ENCODE measurements around the gene CHRM1.

CHRM1 gene

DNA sequence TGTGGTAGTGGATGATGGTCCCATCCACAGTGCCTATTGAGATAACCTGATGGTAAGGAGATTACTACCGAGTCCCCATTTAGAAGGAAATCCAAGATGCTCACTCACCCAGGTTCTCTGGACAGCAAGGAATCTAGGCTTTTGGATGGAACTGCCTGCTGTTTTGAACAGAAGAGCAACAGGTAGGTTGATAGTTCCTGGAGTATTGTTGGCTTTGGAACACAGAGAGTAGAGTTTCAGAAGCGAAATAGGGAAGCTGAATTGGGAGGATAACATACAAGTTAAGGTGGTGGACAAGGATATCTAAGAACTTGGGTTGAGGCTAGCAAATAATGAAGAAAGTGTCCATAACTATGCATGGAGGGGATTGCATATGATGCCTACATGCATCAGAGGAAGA is 36.0 kb upstream of the CHRM1 start:
- DNase-seq (ENCODE audit: low read depth in 1 of 2, low spot score in 1 of 2): no peak
- TF ChIP-seq POLR2AphosphoS5 (IDR thresholded peaks at IDR 0.05; ENCODE audit: low read depth) (no peak), GABPA (IDR thresholded peaks at IDR 0.05; ENCODE audit: low read depth) (no peak), SPI1 (IDR thresholded peaks at IDR 0.05; ENCODE audit: borderline replicate concordance, low read depth) (no peak)
- TF ChIP-seq, protein P1, sequence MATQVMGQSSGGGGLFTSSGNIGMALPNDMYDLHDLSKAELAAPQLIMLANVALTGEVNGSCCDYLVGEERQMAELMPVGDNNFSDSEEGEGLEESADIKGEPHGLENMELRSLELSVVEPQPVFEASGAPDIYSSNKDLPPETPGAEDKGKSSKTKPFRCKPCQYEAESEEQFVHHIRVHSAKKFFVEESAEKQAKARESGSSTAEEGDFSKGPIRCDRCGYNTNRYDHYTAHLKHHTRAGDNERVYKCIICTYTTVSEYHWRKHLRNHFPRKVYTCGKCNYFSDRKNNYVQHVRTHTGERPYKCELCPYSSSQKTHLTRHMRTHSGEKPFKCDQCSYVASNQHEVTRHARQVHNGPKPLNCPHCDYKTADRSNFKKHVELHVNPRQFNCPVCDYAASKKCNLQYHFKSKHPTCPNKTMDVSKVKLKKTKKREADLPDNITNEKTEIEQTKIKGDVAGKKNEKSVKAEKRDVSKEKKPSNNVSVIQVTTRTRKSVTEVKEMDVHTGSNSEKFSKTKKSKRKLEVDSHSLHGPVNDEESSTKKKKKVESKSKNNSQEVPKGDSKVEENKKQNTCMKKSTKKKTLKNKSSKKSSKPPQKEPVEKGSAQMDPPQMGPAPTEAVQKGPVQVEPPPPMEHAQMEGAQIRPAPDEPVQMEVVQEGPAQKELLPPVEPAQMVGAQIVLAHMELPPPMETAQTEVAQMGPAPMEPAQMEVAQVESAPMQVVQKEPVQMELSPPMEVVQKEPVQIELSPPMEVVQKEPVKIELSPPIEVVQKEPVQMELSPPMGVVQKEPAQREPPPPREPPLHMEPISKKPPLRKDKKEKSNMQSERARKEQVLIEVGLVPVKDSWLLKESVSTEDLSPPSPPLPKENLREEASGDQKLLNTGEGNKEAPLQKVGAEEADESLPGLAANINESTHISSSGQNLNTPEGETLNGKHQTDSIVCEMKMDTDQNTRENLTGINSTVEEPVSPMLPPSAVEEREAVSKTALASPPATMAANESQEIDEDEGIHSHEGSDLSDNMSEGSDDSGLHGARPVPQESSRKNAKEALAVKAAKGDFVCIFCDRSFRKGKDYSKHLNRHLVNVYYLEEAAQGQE (IDR thresholded peaks at IDR 0.05; ENCODE audit: insufficient replicate concordance, low read depth): no peak
- TF ChIP-seq, protein P2, sequence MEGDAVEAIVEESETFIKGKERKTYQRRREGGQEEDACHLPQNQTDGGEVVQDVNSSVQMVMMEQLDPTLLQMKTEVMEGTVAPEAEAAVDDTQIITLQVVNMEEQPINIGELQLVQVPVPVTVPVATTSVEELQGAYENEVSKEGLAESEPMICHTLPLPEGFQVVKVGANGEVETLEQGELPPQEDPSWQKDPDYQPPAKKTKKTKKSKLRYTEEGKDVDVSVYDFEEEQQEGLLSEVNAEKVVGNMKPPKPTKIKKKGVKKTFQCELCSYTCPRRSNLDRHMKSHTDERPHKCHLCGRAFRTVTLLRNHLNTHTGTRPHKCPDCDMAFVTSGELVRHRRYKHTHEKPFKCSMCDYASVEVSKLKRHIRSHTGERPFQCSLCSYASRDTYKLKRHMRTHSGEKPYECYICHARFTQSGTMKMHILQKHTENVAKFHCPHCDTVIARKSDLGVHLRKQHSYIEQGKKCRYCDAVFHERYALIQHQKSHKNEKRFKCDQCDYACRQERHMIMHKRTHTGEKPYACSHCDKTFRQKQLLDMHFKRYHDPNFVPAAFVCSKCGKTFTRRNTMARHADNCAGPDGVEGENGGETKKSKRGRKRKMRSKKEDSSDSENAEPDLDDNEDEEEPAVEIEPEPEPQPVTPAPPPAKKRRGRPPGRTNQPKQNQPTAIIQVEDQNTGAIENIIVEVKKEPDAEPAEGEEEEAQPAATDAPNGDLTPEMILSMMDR (IDR thresholded peaks at IDR 0.05; ENCODE audit: insufficient read depth, low read length): no peak
- Histone ChIP-seq H3K27ac (replicated peaks) (no peak overlapping the region), H3K27me3 (ENCODE audit: insufficient read depth, poor library complexity, severe bottlenecking) (no peaks in the 10 kb centered on the region), H3K4me3 (replicated peaks; ENCODE audit: insufficient read depth, low read length) (no peak overlapping the region)

DNA sequence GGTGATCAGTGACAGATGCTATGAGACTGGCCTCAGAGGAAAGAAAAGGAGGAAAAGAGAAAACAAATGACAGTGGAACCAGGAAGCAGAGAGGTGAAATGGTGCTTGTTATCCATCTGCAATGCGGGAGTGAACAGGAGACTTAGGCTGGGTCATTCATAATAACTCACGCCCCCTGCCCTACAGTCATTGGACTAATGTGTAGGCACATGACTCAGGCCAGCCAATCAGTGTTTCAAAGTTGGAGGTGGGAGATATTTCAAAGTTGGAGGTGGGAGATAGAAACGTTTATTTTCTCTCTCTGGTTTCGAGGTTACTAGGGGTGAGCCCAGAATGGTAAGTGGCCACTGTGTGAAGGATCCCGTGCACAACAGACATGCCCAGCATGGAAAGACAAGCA is 33.3 kb upstream of the CHRM1 start:
- no peak for DNase-seq (ENCODE audit: low read depth in 1 of 2, low spot score in 1 of 2)
- no peak overlapping the region for H3K4me3 ChIP-seq (replicated peaks; ENCODE audit: insufficient read depth, low read length)
- H3K27ac ChIP-seq (replicated peaks): no peak overlapping the region
- no peak for TF ChIP-seq GABPA (IDR thresholded peaks at IDR 0.05; ENCODE audit: low read depth)
- TF ChIP-seq POLR2AphosphoS5 (IDR thresholded peaks at IDR 0.05; ENCODE audit: low read depth): no peak
- TF ChIP-seq, protein P1 (IDR thresholded peaks at IDR 0.05; ENCODE audit: insufficient replicate concordance, low read depth): no peak
- TF ChIP-seq, protein P2 (IDR thresholded peaks at IDR 0.05; ENCODE audit: insufficient read depth, low read length): no peak
- TF ChIP-seq SPI1 (IDR thresholded peaks at IDR 0.05; ENCODE audit: borderline replicate concordance, low read depth): no peak
- H3K27me3 ChIP-seq (ENCODE audit: insufficient read depth, poor library complexity, severe bottlenecking): no peaks in the 10 kb centered on the region

GRCh38 chr11:62953811-62954210 is 32.6 kb upstream of the CHRM1 start:
- H3K27ac ChIP-seq (replicated peaks): no peak overlapping the region
- TF ChIP-seq, protein P1 (IDR thresholded peaks at IDR 0.05; ENCODE audit: insufficient replicate concordance, low read depth): no peak
- TF ChIP-seq GABPA (IDR thresholded peaks at IDR 0.05; ENCODE audit: low read depth) (no peak), SPI1 (IDR thresholded peaks at IDR 0.05; ENCODE audit: borderline replicate concordance, low read depth) (no peak), POLR2AphosphoS5 (IDR thresholded peaks at IDR 0.05; ENCODE audit: low read depth) (no peak)
- no peak overlapping the region for H3K4me3 ChIP-seq (replicated peaks; ENCODE audit: insufficient read depth, low read length)
- no peaks in the 10 kb centered on the region for H3K27me3 ChIP-seq (ENCODE audit: insufficient read depth, poor library complexity, severe bottlenecking)
- no peak for DNase-seq (ENCODE audit: low read depth in 1 of 2, low spot score in 1 of 2)

All from HL-60 (cell line).